ENCODE data around the gene N4BP2L2.

The N4BP2L2 gene

GRCh38 chr13:32538621-32539246, at the start of gene N4BP2L2:
TSS of gene N4BP2L2 (minus strand) at chr13:32538795. CDS start at chr13:32537027, 1,768 bp downstream.
- peaks cover 31% of the 10 kb centered on the region for H3K36me3 ChIP-seq (ENCODE audit: insufficient read depth, insufficient read length, low read length)
- TF ChIP-seq YY1 (IDR thresholded peaks at IDR 0.05; ENCODE audit: insufficient read depth, insufficient read length) (peak; percentile 90), ZNF274 (IDR thresholded peaks at IDR 0.05; ENCODE audit: low read depth, low read length) (no peak)

GRCh38 chr13:32587811-32588170, 49.2 kb upstream of the N4BP2L2 start:
- Histone ChIP-seq H3K27me3 (ENCODE audit: insufficient read depth, insufficient read length) (peaks cover 8% of the 10 kb centered on the region), H3K9ac (ENCODE audit: insufficient read length, low read depth) (peak overlapping the region; percentile 79), H3K36me3 (ENCODE audit: insufficient read depth, insufficient read length, low read length) (peaks cover 3% of the 10 kb centered on the region), H3K4me1 (ENCODE audit: insufficient read depth, insufficient read length) (no peaks in the 10 kb centered on the region), H3K4me3 (ENCODE audit: insufficient read length, low read depth) (peak overlapping the region; percentile 63), H3K9me3 (ENCODE audit: insufficient read depth, low read length) (no peaks in the 10 kb centered on the region)
- TF ChIP-seq ZNF274 (IDR thresholded peaks at IDR 0.05; ENCODE audit: low read depth, low read length) (no peak), SUZ12 (IDR thresholded peaks at IDR 0.05; ENCODE audit: extremely low read depth, insufficient read depth, insufficient read length) (no peak), YY1 (IDR thresholded peaks at IDR 0.05; ENCODE audit: insufficient read depth, insufficient read length) (no peak)
- no peak for DNase-seq (ENCODE audit: low read depth, low spot score)

More at GRCh38 chr13:32538621-32539246, at the start of gene N4BP2L2:
- peak within 1 kb of the TSS; percentile 95 for H3K9ac ChIP-seq (ENCODE audit: insufficient read length, low read depth)
- H3K9me3 ChIP-seq (ENCODE audit: insufficient read depth, low read length), result no peaks in the 10 kb centered on the region
- H3K4me3 ChIP-seq (ENCODE audit: insufficient read length, low read depth), result peak within 1 kb of the TSS; percentile 88
- peak; percentile 88 for DNase-seq (ENCODE audit: low read depth, low spot score)
- no peaks in the 10 kb centered on the region for H3K4me1 ChIP-seq (ENCODE audit: insufficient read depth, insufficient read length)
- no peaks in the 10 kb centered on the region for H3K27me3 ChIP-seq (ENCODE audit: insufficient read depth, insufficient read length)

GRCh38 chr13:32587011-32587810, 48.6 kb upstream of the N4BP2L2 start:
- DNase-seq (ENCODE audit: low read depth, low spot score), result no peak
- H3K9ac ChIP-seq (ENCODE audit: insufficient read length, low read depth), result peak overlapping the region; percentile 79

GRCh38 chr13:32586080-32586900, 47.7 kb upstream of the N4BP2L2 start, which contains the start of gene PDS5B:
TSS of gene PDS5B (plus strand) at chr13:32586452. CDS start at chr13:32648773, 62,321 bp downstream.
- peak within 1 kb of the TSS; percentile 79 for H3K9ac ChIP-seq (ENCODE audit: insufficient read length, low read depth)
- H3K4me1 ChIP-seq (ENCODE audit: insufficient read depth, insufficient read length), result no peaks in the 10 kb centered on the region
- H3K36me3 ChIP-seq (ENCODE audit: insufficient read depth, insufficient read length, low read length), result no peaks in the 10 kb centered on the region
- peak within 1 kb of the TSS; percentile 63 for H3K4me3 ChIP-seq (ENCODE audit: insufficient read length, low read depth)
- peak; percentile 69 for DNase-seq (ENCODE audit: low read depth, low spot score)
- H3K9me3 ChIP-seq (ENCODE audit: insufficient read depth, low read length), result no peaks in the 10 kb centered on the region
- no peak for TF ChIP-seq SUZ12 (IDR thresholded peaks at IDR 0.05; ENCODE audit: extremely low read depth, insufficient read depth, insufficient read length)
- peak; percentile 51 for TF ChIP-seq YY1 (IDR thresholded peaks at IDR 0.05; ENCODE audit: insufficient read depth, insufficient read length)
- TF ChIP-seq ZNF274 (IDR thresholded peaks at IDR 0.05; ENCODE audit: low read depth, low read length), result no peak
- peaks cover 8% of the 10 kb centered on the region for H3K27me3 ChIP-seq (ENCODE audit: insufficient read depth, insufficient read length)

More at GRCh38 chr13:32587011-32587810, 48.6 kb upstream of the N4BP2L2 start:
- H3K27me3 ChIP-seq (ENCODE audit: insufficient read depth, insufficient read length), result peaks cover 8% of the 10 kb centered on the region
- H3K4me3 ChIP-seq (ENCODE audit: insufficient read length, low read depth), result peak overlapping the region; percentile 63
- no peaks in the 10 kb centered on the region for H3K4me1 ChIP-seq (ENCODE audit: insufficient read depth, insufficient read length)
- peaks cover 3% of the 10 kb centered on the region for H3K36me3 ChIP-seq (ENCODE audit: insufficient read depth, insufficient read length, low read length)
- TF ChIP-seq YY1 (IDR thresholded peaks at IDR 0.05; ENCODE audit: insufficient read depth, insufficient read length) (no peak), ZNF274 (IDR thresholded peaks at IDR 0.05; ENCODE audit: low read depth, low read length) (no peak), SUZ12 (IDR thresholded peaks at IDR 0.05; ENCODE audit: extremely low read depth, insufficient read depth, insufficient read length) (no peak)
- H3K9me3 ChIP-seq (ENCODE audit: insufficient read depth, low read length), result no peaks in the 10 kb centered on the region

- DNase-seq (ENCODE audit: low read depth, low spot score), result no peak
- TF ChIP-seq YY1 (IDR thresholded peaks at IDR 0.05; ENCODE audit: insufficient read depth, insufficient read length), result no peak
- TF ChIP-seq ZNF274 (IDR thresholded peaks at IDR 0.05; ENCODE audit: low read depth, low read length), result no peak
- no peak for TF ChIP-seq SUZ12 (IDR thresholded peaks at IDR 0.05; ENCODE audit: extremely low read depth, insufficient read depth, insufficient read length)
Observed at GRCh38 chr13:32585550-32586079, 47.0 kb upstream of the N4BP2L2 start.

GRCh38 chr13:32582991-32583390, 44.4 kb upstream of the N4BP2L2 start:
- H3K27me3 ChIP-seq (ENCODE audit: insufficient read depth, insufficient read length), result peaks cover 8% of the 10 kb centered on the region
- no peak overlapping the region for H3K9ac ChIP-seq (ENCODE audit: insufficient read length, low read depth)
- H3K4me1 ChIP-seq (ENCODE audit: insufficient read depth, insufficient read length), result no peaks in the 10 kb centered on the region
- no peak for TF ChIP-seq SUZ12 (IDR thresholded peaks at IDR 0.05; ENCODE audit: extremely low read depth, insufficient read depth, insufficient read length)
- no peak for TF ChIP-seq ZNF274 (IDR thresholded peaks at IDR 0.05; ENCODE audit: low read depth, low read length)
- no peak for TF ChIP-seq YY1 (IDR thresholded peaks at IDR 0.05; ENCODE audit: insufficient read depth, insufficient read length)
- H3K9me3 ChIP-seq (ENCODE audit: insufficient read depth, low read length), result peaks cover 9% of the 10 kb centered on the region; the same call in 1 of the 2 replicates
- no peaks in the 10 kb centered on the region for H3K36me3 ChIP-seq (ENCODE audit: insufficient read depth, insufficient read length, low read length)
- H3K4me3 ChIP-seq (ENCODE audit: insufficient read length, low read depth), result no peak overlapping the region
- no peak for DNase-seq (ENCODE audit: low read depth, low spot score)

More at GRCh38 chr13:32585550-32586079, 47.0 kb upstream of the N4BP2L2 start:
- H3K9ac ChIP-seq (ENCODE audit: insufficient read length, low read depth), result peak overlapping the region; percentile 64
- no peaks in the 10 kb centered on the region for H3K9me3 ChIP-seq (ENCODE audit: insufficient read depth, low read length)
- peak overlapping the region; percentile 40 for H3K4me3 ChIP-seq (ENCODE audit: insufficient read length, low read depth)
- no peaks in the 10 kb centered on the region for H3K4me1 ChIP-seq (ENCODE audit: insufficient read depth, insufficient read length)
- no peaks in the 10 kb centered on the region for H3K36me3 ChIP-seq (ENCODE audit: insufficient read depth, insufficient read length, low read length)
- H3K27me3 ChIP-seq (ENCODE audit: insufficient read depth, insufficient read length), result peaks cover 8% of the 10 kb centered on the region
